Omental fat pad (tissue), 4 donors: ENCODE results near the gene TUBA3C. TPM values are rescaled to one million over a fixed set of nuclear protein-coding genes. Genes with fewer than 3 reads are reported as not detected.
"Not testable (repeated sequence)": the region's sequence is repeated elsewhere in the genome, so short reads cannot be mapped to it uniquely, and the experiment has no call there.

Experiments
- ATAC-seq: fragments of 150-250 bp; one replicate; pipeline ENCODE4 v1.9.1; 2016; ENCODE audit warnings: mild to moderate bottlenecking, moderate library complexity; ENCODE audit not compliant: low FRiP score
- DNase-seq: peaks from one replicate; pipeline ENCODE4 v3.0.0-alpha.2; 2019; ENCODE audit warnings: low spot score
- total RNA-seq, 4 donors: library from RNA; depleted of rRNA; stranded (reverse); fragments of >200 nt; gene quantifications; one replicate each; pipeline ENCODE4 v1.1.0, GENCODE V29; 2016
- TF ChIP-seq, protein P1 (sequence below), 3 donors: fragments of 450-650 bp; IDR thresholded peaks; one replicate each; pipeline ENCODE4 v1.5.1; 2016 to 2017; ENCODE audit warnings: antibody characterized with exemption in 3 of 3, mild to moderate bottlenecking in 3 of 3, moderate library complexity in 2 of 3

Gene TUBA3C
- total RNA-seq, 4 donors from 2014 or later = not detected

DNA sequence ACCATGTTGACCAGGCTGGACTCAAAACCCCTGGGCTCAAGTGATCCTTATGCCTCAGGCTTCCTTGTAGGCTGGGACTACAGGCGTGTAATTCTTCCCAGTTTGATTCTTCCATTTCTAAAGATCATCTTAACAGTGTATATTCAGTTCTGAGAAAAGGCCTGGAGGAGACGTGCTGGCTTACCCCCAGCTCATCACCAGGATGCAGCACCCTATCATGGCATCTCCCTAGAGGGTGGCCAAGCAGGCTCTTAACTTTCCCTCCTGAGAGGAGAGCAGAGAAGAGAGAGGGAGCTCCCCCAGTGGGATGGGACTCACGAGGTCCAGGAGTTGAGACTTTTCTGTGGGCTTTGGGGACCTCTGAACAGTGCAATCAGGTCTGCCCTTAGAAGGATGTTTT is 2.1 kb upstream of the TUBA3C start:
- DNase-seq = no peak
- TF ChIP-seq, protein P1, sequence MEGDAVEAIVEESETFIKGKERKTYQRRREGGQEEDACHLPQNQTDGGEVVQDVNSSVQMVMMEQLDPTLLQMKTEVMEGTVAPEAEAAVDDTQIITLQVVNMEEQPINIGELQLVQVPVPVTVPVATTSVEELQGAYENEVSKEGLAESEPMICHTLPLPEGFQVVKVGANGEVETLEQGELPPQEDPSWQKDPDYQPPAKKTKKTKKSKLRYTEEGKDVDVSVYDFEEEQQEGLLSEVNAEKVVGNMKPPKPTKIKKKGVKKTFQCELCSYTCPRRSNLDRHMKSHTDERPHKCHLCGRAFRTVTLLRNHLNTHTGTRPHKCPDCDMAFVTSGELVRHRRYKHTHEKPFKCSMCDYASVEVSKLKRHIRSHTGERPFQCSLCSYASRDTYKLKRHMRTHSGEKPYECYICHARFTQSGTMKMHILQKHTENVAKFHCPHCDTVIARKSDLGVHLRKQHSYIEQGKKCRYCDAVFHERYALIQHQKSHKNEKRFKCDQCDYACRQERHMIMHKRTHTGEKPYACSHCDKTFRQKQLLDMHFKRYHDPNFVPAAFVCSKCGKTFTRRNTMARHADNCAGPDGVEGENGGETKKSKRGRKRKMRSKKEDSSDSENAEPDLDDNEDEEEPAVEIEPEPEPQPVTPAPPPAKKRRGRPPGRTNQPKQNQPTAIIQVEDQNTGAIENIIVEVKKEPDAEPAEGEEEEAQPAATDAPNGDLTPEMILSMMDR (IDR thresholded peaks at IDR 0.05) = no peak
- ATAC-seq = no peak

DNA sequence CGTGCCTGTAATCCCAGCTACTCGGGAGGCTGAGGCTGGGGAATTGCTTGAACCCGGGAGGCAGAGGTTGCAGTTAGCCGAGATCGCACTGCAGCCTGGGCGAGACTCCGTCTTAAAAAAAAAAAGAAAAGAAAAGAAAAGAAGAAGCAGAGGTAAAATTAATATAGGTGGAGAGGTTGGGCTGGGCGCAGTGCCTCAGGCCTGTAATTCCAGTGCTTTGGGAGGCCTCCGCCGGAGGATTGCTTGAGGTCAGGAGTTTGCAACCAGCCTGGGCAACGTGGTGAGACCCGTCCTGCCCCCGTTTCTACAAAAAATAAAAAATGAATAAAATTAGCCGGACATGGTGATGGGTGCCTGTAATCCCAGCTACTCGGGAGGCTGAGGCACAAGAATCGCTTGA is 912 bp upstream of the TUBA3C start:
- DNase-seq (no peak), ATAC-seq (no peak)
- TF ChIP-seq, protein P1 (IDR thresholded peaks at IDR 0.05) = no peak

DNA sequence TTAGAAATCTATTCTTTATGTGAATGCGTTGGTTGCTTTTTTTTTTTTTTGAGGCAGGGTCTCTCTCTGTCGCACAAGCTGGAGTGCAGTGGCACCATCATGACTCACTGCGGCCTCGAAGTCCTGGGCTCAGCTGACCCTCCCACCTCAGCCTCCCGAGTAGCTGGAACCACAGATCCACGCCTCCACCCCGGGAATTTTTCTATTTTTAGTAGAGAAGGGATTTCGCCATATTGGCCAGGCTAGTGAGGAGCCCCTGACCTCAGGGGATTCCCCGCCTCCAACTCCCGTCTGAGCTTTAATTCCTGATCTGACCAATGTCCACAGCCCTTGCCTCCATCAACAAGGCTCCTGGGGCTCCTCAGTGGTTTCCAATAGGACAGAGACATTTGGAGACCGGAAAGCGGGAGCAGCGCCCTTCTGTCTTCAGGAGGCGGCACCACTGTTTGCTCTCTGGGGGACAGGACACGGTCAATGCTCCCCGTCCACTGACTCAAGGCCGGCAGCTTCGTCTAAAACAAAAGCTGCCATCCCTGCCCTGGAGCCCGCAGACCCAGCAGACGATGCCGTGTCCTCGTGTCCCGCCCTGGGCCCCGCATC is 503 bp downstream of the TUBA3C start:
- TF ChIP-seq, protein P1 (IDR thresholded peaks at IDR 0.05) = no peak
- ATAC-seq = no peak
- DNase-seq = no peak

DNA sequence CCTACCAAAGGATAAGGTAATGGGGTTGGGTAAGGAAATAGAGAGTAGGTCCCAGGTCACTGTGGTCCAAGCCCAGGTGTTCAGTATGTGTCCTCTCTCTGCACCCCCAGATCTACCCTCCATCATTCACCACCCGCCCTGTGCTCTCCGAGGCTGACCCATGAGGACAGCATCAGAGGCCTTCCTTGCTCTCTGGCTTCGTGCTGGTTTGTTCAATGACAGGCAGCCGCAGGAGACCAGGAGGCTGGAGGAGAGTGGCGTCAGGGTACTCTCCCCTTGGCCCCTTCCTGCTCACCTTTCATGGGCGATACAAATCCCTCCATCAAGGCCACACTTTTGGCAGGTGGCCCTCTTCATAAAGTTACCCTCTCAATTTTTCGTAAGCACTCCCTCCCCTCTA is 1.7 kb downstream of the TUBA3C start:
- ATAC-seq = no peak
- no peak for DNase-seq
- TF ChIP-seq, protein P1 (IDR thresholded peaks at IDR 0.05) = no peak

DNA sequence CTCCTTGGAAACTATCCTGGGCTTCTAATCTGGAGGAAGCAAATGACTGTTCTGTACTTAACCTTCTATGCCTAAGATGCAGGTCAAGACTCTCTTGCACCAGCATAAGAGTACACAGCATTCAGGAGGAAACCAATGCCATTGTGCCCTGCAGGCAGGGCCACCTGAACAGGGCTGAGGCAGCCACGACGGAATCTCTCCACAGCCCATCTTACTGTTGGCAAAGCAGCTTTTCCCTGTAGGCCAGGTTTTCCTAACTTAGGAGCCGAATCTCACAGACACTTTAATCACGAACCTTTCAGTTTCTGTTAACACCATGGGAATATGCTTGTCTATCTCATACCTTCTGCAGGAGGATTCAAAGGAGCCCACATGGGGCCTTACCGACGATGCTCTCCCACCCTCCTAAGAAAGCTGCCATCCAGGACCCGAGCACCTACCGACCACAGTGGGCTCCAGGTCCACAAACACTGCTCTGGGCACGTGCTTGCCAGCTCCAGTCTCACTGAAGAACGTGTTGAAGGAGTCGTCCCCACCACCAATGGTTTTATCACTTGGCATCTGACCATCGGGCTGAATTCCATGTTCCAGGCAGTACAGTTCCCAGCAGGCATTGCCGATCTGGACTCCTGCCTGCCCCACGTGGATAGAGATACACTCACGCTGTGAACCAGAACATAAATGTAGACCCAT is 2.6 kb downstream of the TUBA3C start:
- ATAC-seq (no peak), DNase-seq (no peak)
- TF ChIP-seq, protein P1 (IDR thresholded peaks at IDR 0.05) = no peak

DNA sequence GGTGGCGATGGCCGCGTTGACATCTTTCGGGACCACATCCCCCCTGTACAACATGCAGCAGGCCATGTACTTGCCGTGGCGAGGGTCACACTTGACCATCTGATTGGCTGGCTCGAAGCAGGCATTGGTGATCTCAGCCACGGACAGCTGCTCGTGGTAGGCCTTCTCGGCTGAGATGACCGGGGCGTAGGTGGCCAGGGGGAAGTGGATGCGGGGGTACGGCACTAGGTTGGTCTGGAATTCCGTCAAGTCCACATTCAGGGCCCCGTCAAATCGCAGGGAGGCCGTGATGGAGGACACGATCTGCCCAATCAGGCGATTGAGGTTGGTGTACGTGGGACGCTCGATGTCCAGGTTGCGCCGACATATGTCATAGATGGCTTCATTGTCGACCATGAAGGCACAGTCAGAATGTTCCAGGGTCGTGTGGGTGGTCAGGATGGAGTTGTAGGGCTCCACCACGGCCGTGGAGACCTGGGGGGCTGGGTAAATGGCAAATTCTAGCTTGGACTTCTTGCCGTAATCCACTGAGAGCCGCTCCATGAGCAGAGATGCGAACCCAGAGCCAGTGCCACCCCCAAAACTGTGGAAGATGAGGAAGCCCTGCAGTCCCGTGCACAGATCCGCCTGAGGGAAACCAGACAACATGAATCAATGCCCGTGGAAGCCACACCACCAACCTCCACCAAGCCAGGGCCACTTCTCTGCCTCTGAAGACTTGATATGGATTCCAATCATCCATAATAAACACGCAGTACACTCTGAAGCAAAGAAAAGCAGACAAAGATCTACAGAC is 4.4 kb downstream of the TUBA3C start:
- not testable (repeated sequence) for ATAC-seq, DNase-seq

DNA sequence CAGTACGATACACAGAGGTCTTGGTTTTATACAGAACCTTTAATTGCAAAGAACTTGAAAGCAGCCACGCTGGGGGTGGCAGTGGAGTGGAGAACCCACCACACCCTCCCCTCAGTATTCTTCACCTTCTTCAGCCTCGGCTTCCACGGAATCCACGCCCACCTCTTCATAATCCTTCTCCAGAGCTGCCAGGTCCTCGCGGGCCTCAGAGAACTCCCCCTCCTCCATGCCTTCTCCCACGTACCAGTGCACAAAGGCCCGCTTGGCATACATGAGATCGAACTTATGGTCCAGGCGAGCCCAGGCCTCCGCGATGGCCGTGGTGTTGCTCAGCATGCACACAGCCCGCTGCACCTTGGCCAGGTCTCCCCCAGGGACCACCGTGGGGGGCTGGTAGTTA is 7.9 kb downstream of the TUBA3C start:
- TF ChIP-seq, protein P1 (IDR thresholded peaks at IDR 0.05) = no peak
- ATAC-seq (no peak), DNase-seq (no peak)
